ENCODE results near the gene CDX1. TPM values are rescaled to one million over a fixed set of nuclear protein-coding genes. Genes with fewer than 3 reads are reported as not detected.

CDX1 gene
- total and polyA plus RNA-seq, 5 donors from 2014 or later = not detected

GRCh38 chr5:150132740-150133139 lies 33.8 kb upstream of the CDX1 start:
- Mint-ChIP-seq H3K4me3 (no peak overlapping the region), H3K9me3 (peaks cover 0 to 2% (median 0%) of the 10 kb centered on the region in 7 donors), H3K27ac (no peak overlapping the region), H3K36me3 (no peaks in the 10 kb centered on the region), H3K4me1 (no peaks in the 10 kb centered on the region), H3K27me3 (no peaks in the 10 kb centered on the region)
- no peak for ATAC-seq (ENCODE audit: low read depth in 2 of 2)
- Histone ChIP-seq H3K27me3 (ENCODE audit: control insufficient read depth, insufficient read depth, low read length) (no peaks in the 10 kb centered on the region), H3K4me1 (ENCODE audit: control insufficient read depth, insufficient read depth, low read length, poor library complexity, severe bottlenecking) (no peaks in the 10 kb centered on the region), H3K36me3 (ENCODE audit: control insufficient read depth, insufficient read depth, low read length) (no peaks in the 10 kb centered on the region), H3K4me3 (ENCODE audit: low read depth, low read length) (no peak overlapping the region), H3K9me3 (ENCODE audit: control insufficient read depth in 2 of 2, low read length in 2 of 2) (no peaks in the 10 kb centered on the region), H3K27ac (ENCODE audit: insufficient read depth, low read length, poor library complexity, severe bottlenecking) (no peak overlapping the region)
- DNase-seq = no peak

- Histone ChIP-seq H3K36me3 (ENCODE audit: control insufficient read depth, insufficient read depth, low read length) (no peaks in the 10 kb centered on the region), H3K4me3 (ENCODE audit: low read depth, low read length) (no peak overlapping the region), H3K27ac (ENCODE audit: insufficient read depth, low read length, poor library complexity, severe bottlenecking) (no peak overlapping the region), H3K27me3 (ENCODE audit: control insufficient read depth, insufficient read depth, low read length) (no peaks in the 10 kb centered on the region), H3K9me3 (ENCODE audit: control insufficient read depth in 2 of 2, low read length in 2 of 2) (no peaks in the 10 kb centered on the region), H3K4me1 (ENCODE audit: control insufficient read depth, insufficient read depth, low read length, poor library complexity, severe bottlenecking) (no peaks in the 10 kb centered on the region)
- Mint-ChIP-seq H3K36me3 (no peaks in the 10 kb centered on the region), H3K27me3 (no peaks in the 10 kb centered on the region), H3K4me3 (no peak overlapping the region), H3K9me3 (peaks cover 0 to 2% (median 0%) of the 10 kb centered on the region in 7 donors), H3K4me1 (no peaks in the 10 kb centered on the region), H3K27ac (no peak overlapping the region)
- DNase-seq = no peak
- ATAC-seq (ENCODE audit: low read depth in 2 of 2) = no peak
Measured at GRCh38 chr5:150133581-150134197, 32.9 kb upstream of the CDX1 start.

DNA sequence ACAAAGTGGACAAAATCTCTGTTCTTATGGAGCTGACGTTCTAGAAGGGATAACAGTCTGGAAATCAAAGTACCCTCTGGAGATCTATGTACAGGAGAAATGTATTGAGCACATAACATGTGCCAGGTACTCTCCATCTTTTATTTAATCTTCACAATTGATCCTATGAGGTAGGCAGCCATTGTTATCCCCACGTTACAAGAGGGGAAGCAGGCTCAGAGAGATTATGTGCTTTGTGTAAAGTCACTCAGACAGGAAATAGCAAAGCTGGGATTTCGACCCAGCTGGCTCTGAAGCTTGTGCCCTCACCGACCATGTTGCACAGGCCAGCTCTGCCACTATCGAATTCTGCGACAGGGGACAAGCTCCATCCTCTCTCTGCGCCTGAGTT lies 32.4 kb upstream of the CDX1 start:
- H3K36me3 Mint-ChIP-seq = no peaks in the 10 kb centered on the region
- Histone ChIP-seq H3K27me3 (ENCODE audit: control insufficient read depth, insufficient read depth, low read length) (no peaks in the 10 kb centered on the region), H3K27ac (ENCODE audit: insufficient read depth, low read length, poor library complexity, severe bottlenecking) (no peak overlapping the region), H3K36me3 (ENCODE audit: control insufficient read depth, insufficient read depth, low read length) (no peaks in the 10 kb centered on the region), H3K4me1 (ENCODE audit: control insufficient read depth, insufficient read depth, low read length, poor library complexity, severe bottlenecking) (no peaks in the 10 kb centered on the region), H3K9me3 (ENCODE audit: control insufficient read depth in 2 of 2, low read length in 2 of 2) (no peaks in the 10 kb centered on the region), H3K4me3 (ENCODE audit: low read depth, low read length) (no peak overlapping the region)
- no peak overlapping the region for H3K27ac Mint-ChIP-seq
- H3K4me3 Mint-ChIP-seq = no peak overlapping the region
- peaks cover 0 to 2% (median 0%) of the 10 kb centered on the region in 7 donors for H3K9me3 Mint-ChIP-seq
- no peaks in the 10 kb centered on the region for H3K4me1 Mint-ChIP-seq
- ATAC-seq (ENCODE audit: low read depth in 2 of 2) (no peak), DNase-seq (no peak)
- no peaks in the 10 kb centered on the region for H3K27me3 Mint-ChIP-seq

DNA sequence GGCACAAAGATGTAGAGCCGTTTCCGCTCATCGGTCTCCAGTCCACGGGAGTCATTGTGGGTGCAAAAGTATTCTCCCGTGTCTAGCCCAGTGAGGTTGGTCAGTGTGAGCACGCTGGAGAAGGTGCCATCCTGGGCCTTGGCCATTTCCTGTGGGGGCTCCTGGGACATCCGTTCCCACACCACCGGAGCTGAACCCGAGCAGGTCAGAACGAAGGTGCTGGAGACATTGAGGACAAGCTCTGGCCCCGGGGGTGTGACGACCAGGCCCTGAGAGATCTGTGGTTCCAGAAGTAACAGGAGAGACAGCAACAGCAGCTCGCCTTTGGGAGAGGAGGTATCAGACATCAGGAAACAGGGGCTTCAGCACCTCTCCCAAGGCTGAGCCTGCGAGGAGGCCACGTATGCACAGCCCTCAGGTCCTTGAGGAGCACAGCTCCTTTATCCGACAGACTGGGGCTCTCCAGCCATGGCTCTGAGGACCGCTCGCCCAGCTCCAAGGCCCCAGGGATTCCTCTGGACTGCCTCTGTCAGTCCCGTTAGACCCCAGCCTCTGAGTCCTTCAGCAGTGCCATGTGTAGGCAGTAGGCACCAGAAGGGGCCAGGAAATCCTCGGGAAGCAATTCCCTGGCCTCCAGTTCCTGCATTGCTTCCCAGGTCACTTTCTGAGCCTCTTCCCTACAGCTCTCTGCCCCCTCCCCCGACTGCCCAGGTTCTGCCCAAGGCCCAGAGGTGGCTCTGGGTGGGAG lies 30.8 kb upstream of the CDX1 start:
- no peak for DNase-seq
- Mint-ChIP-seq H3K4me3 (no peak overlapping the region), H3K36me3 (no peaks in the 10 kb centered on the region), H3K4me1 (no peaks in the 10 kb centered on the region), H3K9me3 (peaks cover 0 to 2% (median 0%) of the 10 kb centered on the region in 7 donors), H3K27me3 (no peaks in the 10 kb centered on the region), H3K27ac (no peak overlapping the region)
- no peak overlapping the region for H3K4me3 ChIP-seq (ENCODE audit: low read depth, low read length)
- no peak for ATAC-seq (ENCODE audit: low read depth in 2 of 2)
- H3K36me3 ChIP-seq (ENCODE audit: control insufficient read depth, insufficient read depth, low read length) = no peaks in the 10 kb centered on the region
- H3K4me1 ChIP-seq (ENCODE audit: control insufficient read depth, insufficient read depth, low read length, poor library complexity, severe bottlenecking) = no peaks in the 10 kb centered on the region
- H3K27me3 ChIP-seq (ENCODE audit: control insufficient read depth, insufficient read depth, low read length) = no peaks in the 10 kb centered on the region
- no peaks in the 10 kb centered on the region for H3K9me3 ChIP-seq (ENCODE audit: control insufficient read depth in 2 of 2, low read length in 2 of 2)
- H3K27ac ChIP-seq (ENCODE audit: insufficient read depth, low read length, poor library complexity, severe bottlenecking) = no peak overlapping the region

DNA sequence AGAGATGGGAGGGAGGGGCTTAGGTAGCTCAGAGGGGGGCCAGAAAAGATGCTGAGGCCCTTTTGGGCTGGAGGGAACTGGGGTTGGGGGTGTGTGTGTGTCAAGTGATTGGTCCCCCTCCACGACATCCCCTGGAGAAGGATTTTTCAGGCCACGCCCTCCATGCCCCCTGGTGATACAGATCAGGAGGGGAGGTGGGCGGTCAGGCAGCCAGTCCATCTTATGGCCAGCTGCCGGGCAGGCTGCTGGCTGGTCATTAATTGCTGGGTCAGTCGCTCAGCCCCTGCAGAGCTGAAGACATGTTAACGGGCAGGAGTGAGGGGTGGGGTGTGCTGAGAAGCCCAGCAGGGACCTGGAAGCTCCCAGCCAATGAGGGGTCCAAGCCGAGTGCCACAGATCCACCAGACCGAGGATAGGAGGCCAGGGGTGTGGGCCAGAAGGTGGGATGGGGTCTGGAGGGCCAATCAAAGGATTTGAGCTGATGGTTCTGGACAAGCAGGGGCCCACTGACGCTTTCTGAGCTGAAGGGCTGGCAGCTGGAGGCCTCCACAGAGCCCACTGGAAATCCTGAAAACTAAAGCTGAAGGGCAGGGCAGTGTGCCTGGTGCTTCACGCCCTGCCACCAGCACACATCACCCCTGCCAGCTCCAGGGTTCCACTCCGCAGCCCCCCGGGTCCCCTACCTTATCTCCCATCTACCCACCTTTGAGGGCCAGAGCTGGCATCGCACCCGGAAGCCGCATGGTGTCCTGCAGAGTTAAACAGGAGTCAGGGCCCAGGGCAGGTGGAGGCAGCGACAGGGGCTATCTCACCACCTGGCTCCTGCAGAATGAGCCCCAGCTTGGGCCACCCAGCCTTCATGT lies 30.0 kb upstream of the CDX1 start:
- H3K27ac ChIP-seq (ENCODE audit: insufficient read depth, low read length, poor library complexity, severe bottlenecking) = no peak overlapping the region
- no peaks in the 10 kb centered on the region for H3K4me1 ChIP-seq (ENCODE audit: control insufficient read depth, insufficient read depth, low read length, poor library complexity, severe bottlenecking)
- H3K36me3 Mint-ChIP-seq = no peaks in the 10 kb centered on the region
- no peaks in the 10 kb centered on the region for H3K27me3 ChIP-seq (ENCODE audit: control insufficient read depth, insufficient read depth, low read length)
- ATAC-seq (ENCODE audit: low read depth in 2 of 2) = no peak
- no peaks in the 10 kb centered on the region for H3K9me3 ChIP-seq (ENCODE audit: control insufficient read depth in 2 of 2, low read length in 2 of 2)
- no peak overlapping the region for H3K4me3 Mint-ChIP-seq
- no peak overlapping the region for H3K4me3 ChIP-seq (ENCODE audit: low read depth, low read length)
- no peaks in the 10 kb centered on the region for H3K4me1 Mint-ChIP-seq
- no peaks in the 10 kb centered on the region for H3K36me3 ChIP-seq (ENCODE audit: control insufficient read depth, insufficient read depth, low read length)
- H3K9me3 Mint-ChIP-seq = peaks cover 0 to 2% (median 0%) of the 10 kb centered on the region in 7 donors
- H3K27me3 Mint-ChIP-seq = no peaks in the 10 kb centered on the region
- no peak overlapping the region for H3K27ac Mint-ChIP-seq
- no peak for DNase-seq

DNA sequence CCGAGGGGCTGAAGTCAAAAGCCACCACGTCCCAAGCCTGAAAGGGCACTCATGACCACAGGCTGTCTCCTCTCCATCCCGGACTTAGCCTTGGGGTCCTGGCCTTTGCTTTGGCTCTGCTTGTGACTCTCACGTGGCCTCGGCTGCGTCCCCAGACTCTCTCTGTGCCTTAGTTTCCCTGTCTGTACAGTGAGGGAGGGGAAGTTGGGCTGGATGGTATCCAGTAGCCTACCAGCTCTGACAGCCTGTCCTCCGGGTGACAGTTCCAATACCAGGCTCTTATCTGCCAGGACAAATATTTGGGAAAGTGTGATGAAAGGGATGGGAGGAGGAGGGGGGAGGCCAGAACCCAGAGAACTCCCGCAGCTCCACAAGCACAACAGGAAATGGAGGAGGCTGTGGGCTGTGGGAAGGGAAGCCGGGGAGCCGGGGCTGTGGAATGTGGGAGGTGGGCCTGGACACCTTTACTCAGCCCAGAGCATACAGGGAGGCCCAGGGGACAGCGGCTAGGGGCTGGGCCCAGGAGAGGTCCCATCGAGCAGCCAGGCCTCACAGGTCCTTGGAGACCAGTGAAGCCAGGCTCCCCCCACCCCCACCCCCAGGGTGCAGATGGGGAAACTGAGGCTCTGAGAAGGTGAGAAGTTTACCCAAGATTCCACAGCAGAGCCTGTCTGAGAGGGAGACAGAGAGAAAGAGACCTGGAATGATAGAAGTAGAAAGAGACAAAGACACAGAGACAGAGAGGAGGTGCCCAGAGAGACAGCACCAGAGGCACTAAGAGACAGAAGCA lies 29.2 kb upstream of the CDX1 start:
- Histone ChIP-seq H3K9me3 (ENCODE audit: control insufficient read depth in 2 of 2, low read length in 2 of 2) (no peaks in the 10 kb centered on the region), H3K36me3 (ENCODE audit: control insufficient read depth, insufficient read depth, low read length) (no peaks in the 10 kb centered on the region), H3K27ac (ENCODE audit: insufficient read depth, low read length, poor library complexity, severe bottlenecking) (no peak overlapping the region), H3K4me1 (ENCODE audit: control insufficient read depth, insufficient read depth, low read length, poor library complexity, severe bottlenecking) (no peaks in the 10 kb centered on the region), H3K4me3 (ENCODE audit: low read depth, low read length) (no peak overlapping the region), H3K27me3 (ENCODE audit: control insufficient read depth, insufficient read depth, low read length) (no peaks in the 10 kb centered on the region)
- Mint-ChIP-seq H3K27me3 (no peaks in the 10 kb centered on the region), H3K36me3 (no peaks in the 10 kb centered on the region), H3K4me1 (no peaks in the 10 kb centered on the region), H3K9me3 (peaks cover 0 to 2% (median 0%) of the 10 kb centered on the region in 7 donors), H3K27ac (no peak overlapping the region), H3K4me3 (no peak overlapping the region)
- DNase-seq = no peak
- no peak for ATAC-seq (ENCODE audit: low read depth in 2 of 2)

- DNase-seq = no peak
- Mint-ChIP-seq H3K4me3 (no peak overlapping the region), H3K27ac (peak overlapping the region in 1 of 3 donors; percentile 52), H3K27me3 (peaks cover 4% of the 10 kb centered on the region), H3K36me3 (no peaks in the 10 kb centered on the region), H3K9me3 (peaks cover 0 to 2% (median 0%) of the 10 kb centered on the region in 7 donors), H3K4me1 (no peaks in the 10 kb centered on the region)
- no peaks in the 10 kb centered on the region for H3K27me3 ChIP-seq (ENCODE audit: control insufficient read depth, insufficient read depth, low read length)
- no peak overlapping the region for H3K27ac ChIP-seq (ENCODE audit: insufficient read depth, low read length, poor library complexity, severe bottlenecking)
- no peak for ATAC-seq (ENCODE audit: low read depth in 2 of 2)
- no peak overlapping the region for H3K4me3 ChIP-seq (ENCODE audit: low read depth, low read length)
- H3K4me1 ChIP-seq (ENCODE audit: control insufficient read depth, insufficient read depth, low read length, poor library complexity, severe bottlenecking) = no peaks in the 10 kb centered on the region
- no peaks in the 10 kb centered on the region for H3K36me3 ChIP-seq (ENCODE audit: control insufficient read depth, insufficient read depth, low read length)
- no peaks in the 10 kb centered on the region for H3K9me3 ChIP-seq (ENCODE audit: control insufficient read depth in 2 of 2, low read length in 2 of 2)
Measured at GRCh38 chr5:150137997-150138396, 28.6 kb upstream of the CDX1 start.

Measured in CD4-positive, CD25-positive, alpha-beta regulatory T cell (primary cell).